H1 (cell line): ENCODE results near the gene PKP1. TPM values are rescaled to one million over a fixed set of nuclear protein-coding genes. Genes with fewer than 3 reads are reported as not detected.

Experiments used
- CTCF ChIA-PET: fragments of 300-600 bp; sonication (Branson Sonifier 250); formaldehyde crosslinking; loops from one replicate; lab custom pipeline; 2021; ENCODE audit not compliant: partially characterized antibody; lab: Charles Lee
- POLR2A ChIA-PET: fragments of 300-600 bp; sonication (Branson Sonifier 250); formaldehyde crosslinking; loops from one replicate; lab custom pipeline; 2021; ENCODE audit warnings: inconsistent platforms; ENCODE audit not compliant: partially characterized antibody; lab: Charles Lee
- DNase-seq, 2 experiments: peaks; one replicate each; pipeline versions ENCODE4 v3.0.0 to v3.0.0-alpha.2; 2010 to 2022; ENCODE audit warnings: low spot score in 2 of 2, low read depth in 1 of 2, mixed read lengths in 1 of 2
- FAIRE-seq: peaks from 2 replicates; lab custom pipeline; 2011; peaks lifted over from hg19 to GRCh38; lab: Jason Lieb, UNC
- H2AFZ ChIP-seq: 2 replicates; pipeline ENCODE4 v1.8.1; 2012; ENCODE audit warnings: low read length, inconsistent platforms
- H2AK5ac ChIP-seq: 2 replicates; pipeline ENCODE4 v1.6.1; 2013; ENCODE audit warnings: low read depth, low read length
- H2BK120ac ChIP-seq: replicated peaks from 2 replicates; pipeline ENCODE3; 2013; ENCODE audit warnings: low read depth, low read length, inconsistent platforms
- H2BK12ac ChIP-seq: 2 replicates; pipeline ENCODE4 v1.6.1; 2013; ENCODE audit warnings: low read depth, low read length
- H2BK15ac ChIP-seq: 2 replicates; pipeline ENCODE4 v1.6.1; 2013; ENCODE audit warnings: low read length
- H2BK20ac ChIP-seq: 2 replicates; pipeline ENCODE4 v1.6.1; 2013; ENCODE audit warnings: low read length
- H2BK5ac ChIP-seq: 2 replicates; pipeline ENCODE4 v1.6.1; 2013; ENCODE audit warnings: low read depth, low read length
- H3K14ac ChIP-seq: 2 replicates; pipeline ENCODE4 v1.6.1; 2013; ENCODE audit warnings: inconsistent platforms; ENCODE audit not compliant: insufficient read length
- H3K18ac ChIP-seq: 2 replicates; pipeline ENCODE4 v1.6.1; 2013; ENCODE audit warnings: low read length; ENCODE audit errors: extremely low read depth
- H3K23ac ChIP-seq: 2 replicates; pipeline ENCODE4 v1.6.1; 2013; ENCODE audit warnings: inconsistent platforms; ENCODE audit not compliant: insufficient read length
- H3K23me2 ChIP-seq: 2 replicates; pipeline ENCODE4 v1.6.1; 2013; ENCODE audit warnings: low read depth, low read length
- H3K27ac ChIP-seq: 2 replicates; pipeline ENCODE4 v1.6.1; 2011; ENCODE audit warnings: low read depth, low read length, inconsistent platforms
- H3K27me3 ChIP-seq, 4 experiments: replicated peaks in 1 of 4; 1 replicate in 1 of 4; 2 replicates in 3 of 4; pipeline versions ENCODE4 v1.6.1 to v1.8.1; 2011 to 2013; ENCODE audit warnings: low read length in 3 of 4, mild to moderate bottlenecking in 3 of 4, inconsistent platforms in 2 of 4, mixed read lengths in 2 of 4, moderate library complexity in 1 of 4; ENCODE audit not compliant: control insufficient read depth in 3 of 4, insufficient read depth in 3 of 4; ENCODE audit errors: extremely low read depth in 1 of 4
- H3K36me3 ChIP-seq, 4 experiments: 2 replicates each; pipeline versions ENCODE4 v1.6.1 to v1.8.1; 2011 to 2013; ENCODE audit warnings: mild to moderate bottlenecking in 4 of 4, low read length in 3 of 4, moderate library complexity in 2 of 4, control low read depth in 1 of 4, inconsistent platforms in 1 of 4; ENCODE audit not compliant: insufficient read depth in 4 of 4, control insufficient read depth in 2 of 4
- H3K4ac ChIP-seq: replicated peaks from 2 replicates; pipeline ENCODE3; 2013; ENCODE audit warnings: low read length, low read depth, mixed read lengths, inconsistent platforms; ENCODE audit not compliant: insufficient read length
- H3K4me1 ChIP-seq, 4 experiments: replicated peaks in 1 of 4; 1 replicate in 1 of 4; 2 replicates in 3 of 4; pipeline versions ENCODE4 v1.6.1 to v1.8.1; 2011 to 2013; ENCODE audit warnings: low read length in 3 of 4, inconsistent platforms in 2 of 4, mixed read lengths in 1 of 4; ENCODE audit not compliant: insufficient read depth in 4 of 4, control insufficient read depth in 3 of 4
- H3K4me2 ChIP-seq, 2 experiments: 2 replicates each; pipeline versions ENCODE4 v1.6.1 to v1.8.1; 2011 to 2013; ENCODE audit warnings: low read depth in 2 of 2, low read length in 2 of 2, control low read depth in 1 of 2, inconsistent platforms in 1 of 2, mild to moderate bottlenecking in 1 of 2; ENCODE audit not compliant: insufficient read depth in 1 of 2
- H3K4me3 ChIP-seq, 4 experiments: fragments of 200-600, 300-600 bp in 1 of 4; sonication (generic), shearing (Covaris generic), sonication (Bioruptor Twin) in 1 of 4; 2 replicates each; pipeline versions ENCODE4 v1.5.1 to v1.8.1; 2011 to 2016; ENCODE audit warnings: low read length in 4 of 4, low read depth in 3 of 4, control low read depth in 2 of 4, inconsistent platforms in 2 of 4, mild to moderate bottlenecking in 2 of 4, mixed read lengths in 1 of 4, moderate library complexity in 1 of 4; ENCODE audit not compliant: insufficient read depth in 2 of 4; ENCODE audit errors: extremely low read depth in 1 of 4
- H3K56ac ChIP-seq: replicated peaks from 2 replicates; pipeline ENCODE3; 2013; ENCODE audit warnings: low read depth, mild to moderate bottlenecking, mixed read lengths, low read length, inconsistent platforms; ENCODE audit not compliant: insufficient read length
- H3K79me1 ChIP-seq: 2 replicates; pipeline ENCODE4 v1.6.1; 2013; ENCODE audit warnings: low read depth, low read length, control low read depth
- H3K79me2 ChIP-seq, 2 experiments: 2 replicates each; pipeline versions ENCODE4 v1.6.1 to v1.8.1; 2012 to 2013; ENCODE audit warnings: low read length in 2 of 2, mild to moderate bottlenecking in 2 of 2, inconsistent platforms in 1 of 2; ENCODE audit not compliant: insufficient read depth in 2 of 2, control insufficient read depth in 1 of 2
- H3K9ac ChIP-seq, 4 experiments: replicated peaks in 1 of 4; 1 replicate in 1 of 4; 2 replicates in 3 of 4; pipeline versions ENCODE4 v1.6.1 to v1.8.1; 2011 to 2013; ENCODE audit warnings: low read depth in 3 of 4, low read length in 3 of 4, control low read depth in 2 of 4, mild to moderate bottlenecking in 2 of 4, moderate library complexity in 2 of 4, inconsistent platforms in 1 of 4; ENCODE audit errors: extremely low read depth in 1 of 4
- H3K9me3 ChIP-seq, 2 experiments: 2 replicates each; pipeline versions ENCODE4 v1.6.1 to v1.8.1; 2012 to 2013; ENCODE audit warnings: mild to moderate bottlenecking in 2 of 2, moderate library complexity in 2 of 2, control low read depth in 1 of 2, inconsistent platforms in 1 of 2, low read depth in 1 of 2, low read length in 1 of 2, mixed read lengths in 1 of 2; ENCODE audit not compliant: insufficient read depth in 2 of 2
- H4K20me1 ChIP-seq, 2 experiments: replicated peaks in 1 of 2; 2 replicates each; pipeline versions ENCODE3 to v1.8.1; 2011 to 2013; ENCODE audit warnings: inconsistent platforms in 2 of 2, low read length in 2 of 2, mild to moderate bottlenecking in 1 of 2; ENCODE audit not compliant: insufficient read depth in 2 of 2, control insufficient read depth in 1 of 2
- H4K5ac ChIP-seq: 2 replicates; pipeline ENCODE4 v1.6.1; 2013; ENCODE audit warnings: low read length, low read depth, mixed read lengths, inconsistent platforms; ENCODE audit not compliant: insufficient read length
- H4K8ac ChIP-seq: 2 replicates; pipeline ENCODE4 v1.8.0; 2013; ENCODE audit warnings: mild to moderate bottlenecking, moderate library complexity, low read length, inconsistent platforms; ENCODE audit not compliant: insufficient read depth; ENCODE audit errors: extremely low read depth
- H4K91ac ChIP-seq: replicated peaks from 2 replicates; pipeline ENCODE3; 2013; ENCODE audit warnings: low read length, mixed read lengths, inconsistent platforms; ENCODE audit not compliant: insufficient read length
- BACH1 ChIP-seq: IDR thresholded peaks from 2 replicates; pipeline ENCODE4 v1.6.1; 2012; ENCODE audit warnings: low read length, improper control_type of control experiment
- WGBS, 2 experiments: shearing (Covaris generic) in 1 of 2; methylation state at CpG; one replicate each; pipeline versions ENCODE4 v1.1.6 to v1.1.7; 2013 to 2015; ENCODE audit warnings: low lambda C conversion rate in 2 of 2, mixed read lengths in 2 of 2, inconsistent platforms in 1 of 2, low coverage in 1 of 2, missing lambda C conversion rate in 1 of 2; ENCODE audit not compliant: insufficient replicate concordance in 2 of 2, insufficient coverage in 1 of 2, insufficient read length in 1 of 2; ENCODE audit errors: extremely low coverage in 1 of 2, missing lambda C conversion rate in 1 of 2; 5-methylcytosine and 5-hydroxymethylcytosine counted together
- polyA plus RNA-seq, 7 experiments: library from polyadenylated mRNA; depleted of rRNA in 3 of 7; stranded (reverse) in 5 of 7; unstranded in 2 of 7; fragments of >200 nt in 5 of 7; fragments of 200-250 nt in 2 of 7; gene quantifications; 1 replicate in 5 of 7; 2 replicates in 1 of 7; 4 replicates in 1 of 7; pipeline versions ENCODE4 v1.2.1 to v1.2.3, GENCODE V29; 2011 to 2013; ENCODE audit warnings: missing spikeins in 2 of 7, mixed read lengths in 2 of 7
- total RNA-seq: library from RNA; stranded (reverse); fragmentation: NEBNext Ultra II Directional; extraction: Animal tissue kit (Norgen Biotek cat#: 25700); gene quantifications from 2 replicates; pipeline ENCODE4 v1.2.1, GENCODE V29; 2021

Gene PKP1
- total and polyA plus RNA-seq, 2 of the 8 experiments (the other 6 are each of a cell fraction or from before 2014, with no cell fraction given), result 0.21 to 0.95 TPM

- Histone ChIP-seq H3K4me2 (no peak overlapping the region), H3K4me1 (no peaks in the 10 kb centered on the region; a peak in 1 of 7 replicates), H3K9ac (no peak overlapping the region), H3K4ac (no peak overlapping the region), H2BK15ac (no peak overlapping the region), H2BK20ac (no peak overlapping the region), H3K4me3 (no peak overlapping the region), H2AK5ac (no peak overlapping the region), H2BK120ac (no peak overlapping the region), H4K91ac (no peak overlapping the region), H3K23ac (no peak overlapping the region), H2BK12ac (no peak overlapping the region), H2BK5ac (no peak overlapping the region), H3K14ac (no peak overlapping the region), H3K36me3 (no peaks in the 10 kb centered on the region), H3K23me2 (no peaks in the 10 kb centered on the region; the same call in 1 of the 2 replicates), H2AFZ (no peak overlapping the region), H3K27ac (no peak overlapping the region), H3K56ac (no peak overlapping the region), H3K79me1 (no peaks in the 10 kb centered on the region), H3K79me2 (no peaks in the 10 kb centered on the region), H3K9me3 (no peaks in the 10 kb centered on the region), H3K27me3 (no peaks in the 10 kb centered on the region; a peak in 1 of 7 replicates), H4K20me1 (no peaks in the 10 kb centered on the region), H3K18ac (no peak overlapping the region), H4K8ac (no peak overlapping the region), H4K5ac (no peak overlapping the region)
- FAIRE-seq (no peak), DNase-seq (no peak)
- 94% methylated on average over 4 of the region's 4 CpGs; no CpG with 5 or more reads in 1 of the 2 experiments for WGBS, 2 experiments
- ChIA-PET POLR2A (interaction anchor here (1.5 kb wide), 1 partner anchor 60 kb away, joined by 4 read pairs; no protein-coding TSS in a partner anchor), CTCF (interaction anchor here (0.6 to 3.0 kb wide), 10 partner anchors 9 to 188 kb away, joined by 3 to 18 read pairs (median 5); no protein-coding TSS in a partner anchor)
- TF ChIP-seq BACH1, result no peak
These were observed 41.0 kb downstream of the PKP1 start for GRCh38 chr1:201324306-201324705.
